ENCODE results near the gene SLC45A3. TPM values are rescaled to one million over a fixed set of nuclear protein-coding genes. Genes with fewer than 3 reads are reported as not detected.

SLC45A3 gene
- total and polyA plus RNA-seq, 2 of the 8 experiments (the other 6 are each of a cell fraction or from before 2014, with no cell fraction given): 13.0 to 14.3 TPM

GRCh38 chr1:205658943-205659581 is 21.2 kb downstream of the SLC45A3 start:
- Histone ChIP-seq H3K14ac (ENCODE audit: insufficient read length) (no peak overlapping the region), H2BK20ac (ENCODE audit: low read length) (no peak overlapping the region), H3K18ac (ENCODE audit: extremely low read depth, low read length) (peak overlapping the region; percentile 13; the same call in 1 of the 2 replicates), H3K79me1 (ENCODE audit: low read depth, low read length) (no peaks in the 10 kb centered on the region), H2BK15ac (ENCODE audit: low read length) (no peak overlapping the region), H3K79me2 (ENCODE audit: control insufficient read depth in 1 of 2, insufficient read depth in 2 of 2, low read length in 2 of 2) (no peaks in the 10 kb centered on the region), H3K23ac (ENCODE audit: insufficient read length) (no peak overlapping the region), H3K4me1 (replicated peaks in 1 of 4; ENCODE audit: control insufficient read depth in 3 of 4, insufficient read depth in 4 of 4, low read length in 3 of 4) (peaks cover 0 to 10% (median 5%) of the 10 kb centered on the region in 4 experiments; a peak in 5 of 7 replicates), H4K20me1 (replicated peaks in 1 of 2; ENCODE audit: control insufficient read depth in 1 of 2, insufficient read depth in 2 of 2, low read length in 2 of 2) (peaks cover 0 to 2% of the 10 kb centered on the region in 2 experiments), H3K23me2 (ENCODE audit: low read depth, low read length) (no peaks in the 10 kb centered on the region), H3K27ac (ENCODE audit: low read depth, low read length) (no peak overlapping the region), H3K36me3 (ENCODE audit: control insufficient read depth in 2 of 4, insufficient read depth in 4 of 4, low read length in 3 of 4) (peaks cover 2 to 10% (median 6%) of the 10 kb centered on the region in 4 experiments; a peak in 6 of 8 replicates), H2BK12ac (ENCODE audit: low read depth, low read length) (no peak overlapping the region), H4K5ac (ENCODE audit: insufficient read length, low read depth, low read length) (no peak overlapping the region), H3K4ac (replicated peaks; ENCODE audit: insufficient read length, low read depth, low read length) (no peak overlapping the region), H2BK120ac (replicated peaks; ENCODE audit: low read depth, low read length) (no peak overlapping the region), H2AFZ (ENCODE audit: low read length) (no peak overlapping the region), H3K4me2 (ENCODE audit: insufficient read depth in 1 of 2, low read depth in 2 of 2, low read length in 2 of 2) (no peak overlapping the region), H4K91ac (replicated peaks; ENCODE audit: insufficient read length, low read length) (no peak overlapping the region), H3K56ac (replicated peaks; ENCODE audit: insufficient read length, low read depth, low read length) (no peak overlapping the region), H3K9ac (replicated peaks in 1 of 4; ENCODE audit: extremely low read depth in 1 of 4, low read depth in 3 of 4, low read length in 3 of 4) (no peak overlapping the region), H3K9me3 (ENCODE audit: insufficient read depth in 2 of 2, low read depth in 1 of 2, low read length in 1 of 2) (no peaks in the 10 kb centered on the region), H2AK5ac (ENCODE audit: low read depth, low read length) (no peak overlapping the region; the same call in 1 of the 2 replicates), H2BK5ac (ENCODE audit: low read depth, low read length) (no peak overlapping the region), H4K8ac (ENCODE audit: extremely low read depth, insufficient read depth, low read length) (no peak overlapping the region; the same call in 1 of the 2 replicates), H3K27me3 (replicated peaks in 1 of 4; ENCODE audit: control insufficient read depth in 3 of 4, extremely low read depth in 1 of 4, insufficient read depth in 3 of 4, low read length in 3 of 4) (no peaks in the 10 kb centered on the region; a peak in 1 of 7 replicates), H3K4me3 (ENCODE audit: extremely low read depth in 1 of 4, insufficient read depth in 2 of 4, low read depth in 3 of 4, low read length in 4 of 4) (no peak overlapping the region)
- ChIA-PET POLR2A (ENCODE audit: partially characterized antibody) (interaction anchor here (1.0 to 19.3 kb wide), 10 partner anchors 10 to 70 kb away, joined by 3 to 241 read pairs (median 8); partner anchors contain the start of genes ELK4 and SLC45A3), CTCF (ENCODE audit: partially characterized antibody) (interaction anchor here (0.6 to 18.5 kb wide), 61 partner anchors 10 to 1130 kb away, joined by 3 to 856 read pairs (median 4); partner anchors contain the start of genes ELK4 and SLC45A3)
- FAIRE-seq: no peak
- 61% methylated on average over 16 of the region's 20 CpGs; no CpG with 5 or more reads in 1 of the 2 experiments for WGBS, 2 experiments (ENCODE audit: extremely low coverage in 1 of 2, insufficient coverage in 1 of 2, insufficient read length in 1 of 2, insufficient replicate concordance in 2 of 2, low coverage in 1 of 2, low lambda C conversion rate in 2 of 2, missing lambda C conversion rate in 1 of 2)
- DNase-seq (ENCODE audit: low read depth in 1 of 2, low spot score in 2 of 2): peak in 1 of 2 experiments; percentile 94
- TF ChIP-seq KDM1A (IDR thresholded peaks at IDR 0.05; ENCODE audit: borderline replicate concordance, low read length): no peak
- TF ChIP-seq CBX5 (IDR thresholded peaks at IDR 0.05; ENCODE audit: low read depth, low read length): no peak
- TF ChIP-seq BCL11A (IDR thresholded peaks at IDR 0.05; ENCODE audit: low read depth in 2 of 2, low read length in 2 of 2): no peak
- peak; percentile 96 to 99 for TF ChIP-seq RAD21 (IDR thresholded peaks at IDR 0.05 in 1 of 2, conservative IDR thresholded peaks at IDR 0.05 in 1 of 2; ENCODE audit: low read depth in 2 of 2, low read length in 2 of 2)
- TF ChIP-seq TCF12 (IDR thresholded peaks at IDR 0.05; ENCODE audit: low read depth, low read length): no peak
- no peak for TF ChIP-seq ZNF274 (IDR thresholded peaks at IDR 0.05; ENCODE audit: borderline replicate concordance, extremely low read depth, low read length)
- TF ChIP-seq NRF1 (IDR thresholded peaks at IDR 0.05; ENCODE audit: low read depth, low read length): no peak
- no peak for TF ChIP-seq TBP (IDR thresholded peaks at IDR 0.05; ENCODE audit: low read depth, low read length)
- TF ChIP-seq EZH2 (IDR thresholded peaks at IDR 0.05; ENCODE audit: low read depth, low read length, severe bottlenecking): no peak
- no peak for TF ChIP-seq ATF2 (IDR thresholded peaks at IDR 0.05; ENCODE audit: low read length)

Measured in H1 (cell line).